ENCODE data around the gene GRM8. TPM values are rescaled to one million over a fixed set of nuclear protein-coding genes. Genes with fewer than 3 reads are reported as not detected.

Gene GRM8
- total RNA-seq, 4 donors from 2014 or later: not detected

DNA sequence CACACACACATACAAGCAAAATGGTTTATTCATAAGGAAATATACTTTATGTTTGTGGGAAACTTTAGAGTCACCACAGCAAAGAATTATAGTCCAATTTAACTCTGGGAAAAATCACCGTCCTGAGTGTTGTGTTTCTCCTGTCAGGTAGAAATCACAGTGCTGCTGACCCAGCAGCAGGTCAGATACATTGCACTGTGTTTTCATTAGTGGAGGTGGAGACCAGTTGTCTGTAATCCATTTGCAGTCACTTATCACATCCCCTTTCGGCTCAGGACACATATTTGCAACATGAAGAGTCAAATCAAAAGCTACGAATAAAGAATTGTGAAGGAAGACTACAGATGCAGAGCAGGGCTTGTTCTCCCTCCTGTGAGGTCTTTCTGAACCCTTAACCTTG is 799.6 kb downstream of the GRM8 start:
- H3K9me3 ChIP-seq: no peaks in the 10 kb centered on the region
- 75% methylated on average over 3 of the region's 3 CpGs for WGBS
- H3K4me3 ChIP-seq: no peak overlapping the region
- no peak overlapping the region for H3K27ac ChIP-seq
- DNase-seq (ENCODE audit: low spot score in 2 of 2): no peak
- no peaks in the 10 kb centered on the region for H3K27me3 ChIP-seq
- no peaks in the 10 kb centered on the region for H3K4me1 ChIP-seq
- no peaks in the 10 kb centered on the region for H3K36me3 ChIP-seq
- TF ChIP-seq, protein P1, sequence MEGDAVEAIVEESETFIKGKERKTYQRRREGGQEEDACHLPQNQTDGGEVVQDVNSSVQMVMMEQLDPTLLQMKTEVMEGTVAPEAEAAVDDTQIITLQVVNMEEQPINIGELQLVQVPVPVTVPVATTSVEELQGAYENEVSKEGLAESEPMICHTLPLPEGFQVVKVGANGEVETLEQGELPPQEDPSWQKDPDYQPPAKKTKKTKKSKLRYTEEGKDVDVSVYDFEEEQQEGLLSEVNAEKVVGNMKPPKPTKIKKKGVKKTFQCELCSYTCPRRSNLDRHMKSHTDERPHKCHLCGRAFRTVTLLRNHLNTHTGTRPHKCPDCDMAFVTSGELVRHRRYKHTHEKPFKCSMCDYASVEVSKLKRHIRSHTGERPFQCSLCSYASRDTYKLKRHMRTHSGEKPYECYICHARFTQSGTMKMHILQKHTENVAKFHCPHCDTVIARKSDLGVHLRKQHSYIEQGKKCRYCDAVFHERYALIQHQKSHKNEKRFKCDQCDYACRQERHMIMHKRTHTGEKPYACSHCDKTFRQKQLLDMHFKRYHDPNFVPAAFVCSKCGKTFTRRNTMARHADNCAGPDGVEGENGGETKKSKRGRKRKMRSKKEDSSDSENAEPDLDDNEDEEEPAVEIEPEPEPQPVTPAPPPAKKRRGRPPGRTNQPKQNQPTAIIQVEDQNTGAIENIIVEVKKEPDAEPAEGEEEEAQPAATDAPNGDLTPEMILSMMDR (IDR thresholded peaks at IDR 0.05): no peak
- TF ChIP-seq POLR2AphosphoS5 (IDR thresholded peaks at IDR 0.05) (no peak), EP300 (IDR thresholded peaks at IDR 0.05) (no peak), POLR2A (IDR thresholded peaks at IDR 0.05) (no peak)

DNA sequence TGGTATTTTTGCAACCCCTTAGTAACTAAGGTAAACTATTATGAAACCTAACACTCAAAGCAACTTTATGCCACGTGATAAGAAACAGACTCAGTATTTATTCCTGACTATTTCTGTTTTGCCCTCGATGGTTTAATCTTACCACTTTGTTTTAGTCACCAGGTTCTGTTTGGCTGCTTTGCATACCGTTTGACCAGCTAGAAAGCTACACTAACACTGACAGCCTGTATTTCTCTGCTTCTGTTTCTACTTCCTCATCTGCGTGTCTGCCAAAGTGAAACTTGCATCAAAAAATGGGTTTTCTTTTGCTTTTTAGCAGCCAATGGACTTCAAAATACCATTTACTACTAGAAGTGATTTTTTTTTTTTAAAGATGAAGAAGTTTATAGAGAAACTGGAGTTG is 802.5 kb downstream of the GRM8 start:
- no peaks in the 10 kb centered on the region for H3K9me3 ChIP-seq
- no peak overlapping the region for H3K27ac ChIP-seq
- no peaks in the 10 kb centered on the region for H3K27me3 ChIP-seq
- no peak for DNase-seq (ENCODE audit: low spot score in 2 of 2)
- no peaks in the 10 kb centered on the region for H3K36me3 ChIP-seq
- TF ChIP-seq POLR2AphosphoS5 (IDR thresholded peaks at IDR 0.05) (no peak), EP300 (IDR thresholded peaks at IDR 0.05) (no peak), POLR2A (IDR thresholded peaks at IDR 0.05) (no peak)
- TF ChIP-seq, protein P1 (IDR thresholded peaks at IDR 0.05): no peak
- WGBS: 61% methylated on average over 4 of the region's 4 CpGs
- no peaks in the 10 kb centered on the region for H3K4me1 ChIP-seq
- H3K4me3 ChIP-seq: no peak overlapping the region

DNA sequence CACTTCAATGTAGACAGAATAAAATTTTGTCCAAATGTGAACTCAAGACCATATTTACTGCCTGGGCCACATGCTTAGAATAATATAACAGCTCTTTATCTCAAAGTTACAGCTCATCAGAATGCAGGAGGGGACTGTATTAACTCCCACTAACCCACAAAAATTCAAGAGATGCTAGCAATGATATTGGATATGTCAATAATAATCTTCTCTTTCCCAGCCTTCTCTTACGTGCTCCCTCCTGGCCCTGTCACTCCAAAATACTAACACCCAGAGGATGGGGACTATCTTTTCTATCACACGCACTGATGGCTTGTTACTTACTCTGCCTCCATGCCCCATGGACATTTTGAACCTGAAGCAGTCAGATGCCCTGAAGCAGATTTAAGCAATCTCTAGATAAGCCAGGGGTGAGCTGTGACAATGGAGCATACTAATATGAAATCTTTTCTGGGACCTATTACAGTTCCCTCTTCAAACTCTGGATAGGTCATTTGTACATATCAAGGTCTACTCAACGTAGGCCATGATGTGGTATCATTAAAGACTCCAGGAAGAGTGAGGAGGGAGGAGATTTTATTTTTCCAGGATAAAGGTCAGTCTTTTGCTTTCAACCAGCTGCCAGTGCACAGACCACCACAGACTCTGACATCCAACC is 803.0 kb downstream of the GRM8 start:
- Histone ChIP-seq H3K4me3 (no peak overlapping the region), H3K4me1 (no peaks in the 10 kb centered on the region), H3K9me3 (no peaks in the 10 kb centered on the region), H3K36me3 (no peaks in the 10 kb centered on the region), H3K27ac (no peak overlapping the region), H3K27me3 (no peaks in the 10 kb centered on the region)
- no peak for TF ChIP-seq EP300 (IDR thresholded peaks at IDR 0.05)
- TF ChIP-seq POLR2AphosphoS5 (IDR thresholded peaks at IDR 0.05): no peak
- TF ChIP-seq, protein P1 (IDR thresholded peaks at IDR 0.05): no peak
- no peak for TF ChIP-seq POLR2A (IDR thresholded peaks at IDR 0.05)
- DNase-seq (ENCODE audit: low spot score in 2 of 2): no peak
- 71% methylated on average over 3 of the region's 3 CpGs for WGBS

DNA sequence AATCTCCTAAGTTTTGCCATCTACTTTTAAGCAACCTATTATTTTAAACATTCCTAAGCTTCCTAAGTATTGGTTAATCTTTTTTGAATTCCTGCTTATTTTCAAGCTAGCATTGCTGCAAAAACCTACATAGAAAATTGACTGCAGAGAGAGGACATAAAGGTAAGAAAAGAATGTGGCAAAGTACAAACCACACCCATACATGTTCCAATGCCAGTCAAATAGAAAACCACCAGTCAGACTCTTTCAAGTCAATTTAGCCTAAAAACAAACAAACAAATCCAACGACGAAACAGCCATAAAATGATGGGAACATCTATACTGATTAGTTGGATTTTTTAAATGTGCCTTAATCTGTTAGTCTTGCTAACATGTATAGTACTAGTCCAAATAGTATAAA is 804.8 kb downstream of the GRM8 start:
- whole genome bisulfite sequencing: 45% methylated on average over 2 of the region's 2 CpGs
- H3K4me3 ChIP-seq: no peak overlapping the region
- no peaks in the 10 kb centered on the region for H3K27me3 ChIP-seq
- H3K36me3 ChIP-seq: no peaks in the 10 kb centered on the region
- H3K9me3 ChIP-seq: no peaks in the 10 kb centered on the region
- no peak overlapping the region for H3K27ac ChIP-seq
- H3K4me1 ChIP-seq: no peaks in the 10 kb centered on the region
- no peak for DNase-seq (ENCODE audit: low spot score in 2 of 2)
- no peak for TF ChIP-seq EP300 (IDR thresholded peaks at IDR 0.05)
- TF ChIP-seq, protein P1 (IDR thresholded peaks at IDR 0.05): no peak
- TF ChIP-seq POLR2AphosphoS5 (IDR thresholded peaks at IDR 0.05): no peak
- TF ChIP-seq POLR2A (IDR thresholded peaks at IDR 0.05): no peak

DNA sequence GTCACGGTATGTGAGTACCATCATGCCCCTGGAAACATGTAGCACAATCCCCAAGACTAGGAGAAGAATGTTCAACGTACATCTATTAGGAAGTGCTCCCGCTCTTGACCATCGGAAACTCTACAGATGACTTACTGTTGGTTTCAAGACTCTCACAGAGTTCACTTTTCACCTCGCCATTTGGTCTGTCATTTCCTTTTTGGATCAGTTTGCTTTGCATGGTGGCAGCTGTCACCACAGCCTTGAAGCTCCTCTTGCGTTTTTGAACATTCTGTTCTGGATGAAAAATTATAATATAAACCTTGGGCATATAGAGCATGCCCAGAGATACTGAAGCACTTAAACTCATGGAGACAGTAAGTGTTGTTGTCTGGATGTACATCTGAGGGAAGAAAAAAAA is 806.8 kb downstream of the GRM8 start:
- Histone ChIP-seq H3K27ac (no peak overlapping the region), H3K27me3 (no peaks in the 10 kb centered on the region), H3K36me3 (no peaks in the 10 kb centered on the region), H3K4me1 (no peaks in the 10 kb centered on the region), H3K9me3 (no peaks in the 10 kb centered on the region), H3K4me3 (no peak overlapping the region)
- 89% methylated on average over 6 of the region's 6 CpGs for WGBS
- no peak for DNase-seq (ENCODE audit: low spot score in 2 of 2)
- TF ChIP-seq POLR2A (IDR thresholded peaks at IDR 0.05): no peak
- TF ChIP-seq EP300 (IDR thresholded peaks at IDR 0.05): no peak
- TF ChIP-seq POLR2AphosphoS5 (IDR thresholded peaks at IDR 0.05): no peak
- TF ChIP-seq, protein P1 (IDR thresholded peaks at IDR 0.05): no peak

All from suprapubic skin (tissue), 4 donors.